IPS DF 19.7 (cell line): Measurements from ENCODE around the gene RNF149.
A peak's percentile ranks its signal among the peaks of the same experiment; 100 is the strongest.
"Not testable (repeated sequence)": the region's sequence is repeated elsewhere in the genome, so short reads cannot be mapped to it uniquely, and the experiment has no call there.

Source experiments
- DNase-seq: peaks from one replicate; pipeline ENCODE4 v3.0.0-alpha.2; 2013; ENCODE audit warnings: low read depth, low spot score

RNF149 gene, protein sequence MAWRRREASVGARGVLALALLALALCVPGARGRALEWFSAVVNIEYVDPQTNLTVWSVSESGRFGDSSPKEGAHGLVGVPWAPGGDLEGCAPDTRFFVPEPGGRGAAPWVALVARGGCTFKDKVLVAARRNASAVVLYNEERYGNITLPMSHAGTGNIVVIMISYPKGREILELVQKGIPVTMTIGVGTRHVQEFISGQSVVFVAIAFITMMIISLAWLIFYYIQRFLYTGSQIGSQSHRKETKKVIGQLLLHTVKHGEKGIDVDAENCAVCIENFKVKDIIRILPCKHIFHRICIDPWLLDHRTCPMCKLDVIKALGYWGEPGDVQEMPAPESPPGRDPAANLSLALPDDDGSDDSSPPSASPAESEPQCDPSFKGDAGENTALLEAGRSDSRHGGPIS

DNA sequence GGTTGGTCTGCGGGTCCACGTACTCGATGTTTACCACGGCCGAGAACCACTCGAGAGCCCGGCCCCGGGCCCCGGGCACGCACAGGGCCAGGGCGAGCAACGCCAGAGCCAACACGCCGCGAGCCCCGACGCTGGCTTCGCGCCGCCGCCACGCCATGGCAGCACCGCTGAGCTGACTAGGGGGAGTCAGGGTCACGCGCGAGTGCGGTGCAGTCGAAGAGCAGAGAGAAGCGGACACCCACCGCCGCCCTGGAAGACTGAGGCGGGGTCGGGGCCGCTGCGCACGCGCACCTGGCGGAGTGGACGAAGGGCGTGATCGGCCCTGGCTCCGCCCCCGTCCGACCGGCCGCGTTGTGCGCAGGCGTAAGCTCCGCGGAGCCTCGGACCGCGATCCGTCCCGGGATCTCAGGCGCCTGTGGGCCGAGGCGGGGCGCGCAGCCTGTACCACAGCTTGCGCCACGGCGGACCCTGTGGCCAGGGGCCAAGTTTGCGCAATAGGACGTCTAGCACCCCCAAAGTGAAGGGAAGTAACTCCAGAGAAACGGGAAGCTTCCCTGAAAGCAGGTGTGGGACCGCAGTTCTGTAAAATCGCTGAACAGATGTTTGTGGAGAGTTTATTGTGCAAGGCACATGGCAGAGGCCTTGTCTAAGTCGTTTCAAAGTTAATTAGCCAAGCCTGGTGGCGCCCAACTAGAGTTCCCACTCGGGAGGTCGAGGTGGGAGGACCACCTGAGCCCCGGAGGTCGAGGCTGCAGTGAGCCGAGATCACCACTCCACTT is at the start of gene RNF149:
RNF149 (minus strand) TSS at position 270 of the 779 bp plus-strand sequence; CDS start at position 157, 113 bp downstream.
- DNase-seq: no peak

DNA sequence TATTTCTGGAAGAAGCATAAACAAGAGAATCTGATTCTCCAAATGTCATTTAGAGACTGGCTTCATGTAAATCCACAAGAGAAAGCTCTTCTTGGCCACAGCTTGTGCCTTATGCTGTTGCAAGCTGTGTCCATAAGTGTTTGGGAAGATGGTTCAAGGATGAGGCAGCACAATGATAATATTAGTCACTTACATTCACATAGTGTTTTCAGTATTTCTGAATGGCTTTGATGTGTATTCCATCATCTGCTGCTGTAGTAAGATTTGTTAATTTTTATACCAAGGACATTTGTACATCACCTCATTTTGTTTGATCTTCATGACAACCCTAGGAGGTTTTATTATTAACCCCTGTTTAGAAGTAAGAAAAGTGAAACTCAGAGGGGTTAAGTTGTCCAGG is 48.9 kb upstream of the RNF149 start:
- DNase-seq: no peak

DNA sequence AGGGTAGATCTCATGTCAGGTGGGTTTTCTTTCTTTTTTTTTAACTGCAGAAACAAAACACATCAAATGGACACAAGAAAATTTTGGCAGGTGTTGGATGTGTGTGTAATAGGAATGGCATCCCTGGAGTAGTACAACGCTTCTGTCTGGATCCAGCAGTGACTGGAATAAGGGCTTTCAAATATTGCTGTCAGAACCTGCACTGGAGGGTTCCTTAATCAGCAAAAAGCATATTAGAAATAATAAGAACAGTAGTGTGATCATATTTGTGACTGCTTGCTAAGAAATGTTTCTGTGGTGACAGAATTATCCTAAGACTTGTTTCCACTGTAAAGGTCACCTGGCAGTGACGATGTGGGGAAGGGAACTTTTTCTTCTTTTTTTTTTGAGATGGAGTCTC is 48.0 kb upstream of the RNF149 start:
- no peak for DNase-seq

DNA sequence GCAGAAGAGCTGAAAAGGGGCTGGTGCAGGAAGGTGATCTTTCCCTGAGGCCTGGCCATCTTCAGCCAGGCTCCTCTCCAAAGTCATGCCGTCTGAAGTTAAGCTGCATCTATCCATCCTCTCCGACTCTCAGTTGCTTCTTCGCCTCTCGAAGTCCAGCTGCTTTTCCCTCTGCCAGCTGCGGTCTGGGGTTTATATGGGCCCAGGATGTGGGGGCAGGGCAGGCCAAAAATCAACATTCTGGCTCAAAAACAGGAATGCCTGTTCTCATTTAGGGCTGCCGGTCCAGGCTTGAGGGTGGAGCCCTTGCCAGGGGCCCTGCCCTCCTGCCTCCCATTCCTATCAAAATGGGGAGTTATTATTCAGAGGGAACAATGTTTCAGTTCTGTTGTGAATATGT is 47.6 kb upstream of the RNF149 start:
- no peak for DNase-seq

DNA sequence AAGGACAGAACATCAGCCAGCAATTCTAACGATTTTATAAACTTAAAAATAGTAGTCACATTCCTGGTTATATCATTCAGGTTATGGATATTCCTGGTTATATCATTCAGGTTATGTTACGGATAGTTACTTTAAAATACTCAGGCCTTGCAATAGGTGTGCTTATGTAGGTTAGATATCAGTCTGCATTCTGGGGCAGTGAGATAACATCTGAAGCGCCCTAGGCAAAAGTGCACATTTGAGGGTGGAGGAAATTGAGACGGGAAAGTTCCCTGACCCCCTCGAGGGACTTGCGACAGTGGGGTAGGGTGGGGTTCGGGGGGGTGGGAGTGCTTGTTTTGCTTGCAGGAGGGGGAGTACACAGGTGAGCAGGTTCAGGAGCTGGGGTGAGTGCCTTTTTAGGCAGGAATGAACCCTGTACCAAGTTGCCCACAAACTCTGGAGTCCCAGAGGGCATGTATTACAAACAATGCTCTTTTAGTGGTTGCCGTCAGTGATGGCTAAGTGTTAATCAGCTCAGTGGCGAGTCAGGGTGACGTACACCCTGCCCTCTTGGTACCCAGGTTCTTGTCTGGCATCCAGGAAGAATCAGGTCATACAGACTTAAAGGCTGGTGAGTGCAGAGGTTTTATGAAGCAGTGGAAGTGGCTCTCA is 47.0 kb upstream of the RNF149 start:
- DNase-seq: no peak

DNA sequence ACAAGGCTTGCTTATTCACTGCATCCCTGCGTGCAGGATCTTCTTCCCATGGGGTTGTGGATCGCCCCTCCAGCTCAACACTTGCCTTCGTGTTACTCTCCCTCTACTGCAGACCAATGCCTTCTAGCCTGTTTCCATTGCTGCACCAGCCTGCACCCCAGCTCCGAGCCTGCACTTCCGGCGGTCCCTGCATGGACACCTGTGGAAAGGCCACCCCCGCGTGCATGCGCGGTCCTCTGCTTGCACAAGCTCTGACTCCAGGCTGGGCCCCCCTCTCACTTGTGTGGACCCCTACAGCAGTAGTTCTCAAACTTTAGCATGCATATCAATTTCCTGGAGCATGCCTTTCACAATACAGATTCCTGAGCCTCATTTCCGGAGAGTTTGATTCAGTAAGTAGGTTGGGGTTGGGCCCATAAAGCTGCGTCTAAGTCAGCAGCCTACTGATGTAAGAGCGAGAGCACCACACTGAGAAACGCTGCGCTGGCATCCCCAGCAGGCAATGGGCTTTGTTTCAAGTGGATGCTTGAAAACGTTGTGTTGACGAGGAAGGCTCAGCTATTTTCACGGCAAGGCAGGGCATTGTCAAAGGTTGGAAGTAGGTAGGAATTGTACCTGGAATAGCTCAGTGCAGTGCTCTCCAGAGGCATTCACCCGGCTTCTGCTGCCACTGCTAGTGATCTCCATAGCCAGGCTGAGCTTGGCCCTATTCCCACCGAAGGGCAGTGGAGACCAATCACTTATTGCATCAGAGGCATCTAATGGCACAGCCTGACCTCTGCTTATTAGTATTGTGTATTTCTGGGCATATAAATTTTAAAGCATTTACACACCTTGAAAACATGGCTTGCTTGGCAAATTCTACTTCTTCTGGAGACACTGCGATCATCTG is 46.2 kb upstream of the RNF149 start:
- no peak for DNase-seq

DNA sequence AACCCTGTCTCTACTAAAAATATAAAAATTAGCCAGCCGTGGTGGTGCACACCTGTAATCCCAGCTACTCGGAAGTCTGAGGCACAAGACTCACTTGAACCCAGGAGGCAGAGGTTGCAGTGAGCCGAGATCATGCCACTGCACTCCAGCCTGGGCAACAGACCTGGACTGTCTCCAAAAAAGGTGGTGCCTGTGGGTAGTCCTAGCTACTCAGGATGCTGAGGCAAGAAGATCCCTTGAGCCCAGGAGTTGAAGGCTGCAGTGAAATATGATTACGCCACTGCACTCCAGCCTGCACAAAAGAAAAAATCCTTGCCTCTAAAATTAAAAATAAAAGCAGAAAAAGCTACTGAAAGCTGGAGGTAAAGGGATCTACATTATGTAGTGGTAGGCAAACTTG is 44.1 kb upstream of the RNF149 start:
- DNase-seq: not testable (repeated sequence)

DNA sequence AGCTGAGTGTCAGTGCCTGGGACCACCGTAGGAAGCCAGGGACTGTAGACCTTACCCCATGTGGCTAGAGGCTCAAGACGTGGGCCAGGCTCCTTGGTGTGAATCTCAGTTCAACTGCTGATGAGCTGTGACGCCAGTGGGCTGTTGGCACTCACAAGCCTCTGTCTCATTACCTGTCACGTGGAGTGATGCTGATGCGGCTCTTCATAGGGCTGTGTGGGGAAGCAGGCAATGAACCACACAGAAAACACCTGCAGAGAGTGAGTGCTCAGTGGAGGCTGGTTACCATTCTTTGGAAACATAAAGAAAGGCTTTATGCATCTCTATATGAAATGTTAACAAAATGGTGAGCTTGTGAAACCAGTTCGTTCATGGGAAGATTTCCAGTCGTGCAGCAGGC is 42.7 kb upstream of the RNF149 start:
- DNase-seq: no peak

DNA sequence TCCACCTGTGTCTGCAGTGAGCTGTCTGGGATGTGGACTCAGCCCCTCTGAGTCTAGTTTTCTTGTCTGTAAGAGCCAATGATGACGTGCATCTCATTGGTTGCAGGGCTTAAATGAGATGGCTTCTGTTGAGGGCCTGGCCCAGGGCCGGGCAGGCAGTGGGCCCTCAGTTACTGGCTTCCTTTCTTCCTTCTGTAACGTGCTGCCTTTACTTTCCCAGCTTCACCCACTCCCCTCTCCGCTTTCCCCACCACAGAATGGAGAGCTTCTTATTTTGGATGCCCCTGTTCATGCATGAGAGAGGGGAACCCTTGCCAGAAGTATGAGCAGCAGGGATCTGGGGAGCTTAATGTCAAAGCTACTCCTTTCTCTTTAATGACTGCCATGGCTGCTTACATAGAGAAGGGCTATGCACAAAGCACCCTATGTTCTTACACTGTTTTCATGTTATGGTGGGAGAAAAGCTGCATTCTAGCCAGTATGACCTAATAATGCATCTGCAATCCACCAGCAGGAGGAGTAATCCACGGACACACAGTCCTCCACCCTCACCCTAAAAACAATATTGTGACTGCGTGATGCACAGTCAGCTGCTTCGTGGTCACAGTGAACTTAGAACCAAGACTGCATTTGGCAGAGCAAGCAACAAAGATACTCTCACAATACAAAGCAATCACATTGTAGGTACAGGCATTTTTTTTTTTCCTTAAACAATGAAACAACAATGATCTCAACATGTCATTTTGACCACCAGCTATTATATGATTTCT is 41.6 kb upstream of the RNF149 start:
- no peak for DNase-seq

DNA sequence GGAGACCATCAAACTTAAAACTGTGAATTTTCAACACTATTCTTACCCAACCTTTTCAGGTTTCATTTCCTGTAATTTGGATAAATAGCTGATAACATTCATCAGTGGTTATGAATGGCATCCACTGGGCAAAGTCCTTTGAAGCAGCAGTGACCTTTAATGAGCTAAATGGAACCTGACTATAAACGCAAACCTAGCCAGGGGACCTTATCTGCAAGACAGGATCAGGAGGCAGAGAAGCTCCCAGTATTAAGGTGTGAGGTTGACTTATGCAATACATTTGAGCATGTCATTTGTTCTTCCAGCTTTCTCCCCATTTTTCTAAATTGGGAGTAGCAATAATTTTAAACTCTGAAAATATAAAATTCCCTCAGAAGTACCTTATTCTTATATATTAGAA is 40.4 kb upstream of the RNF149 start:
- DNase-seq: no peak

DNA sequence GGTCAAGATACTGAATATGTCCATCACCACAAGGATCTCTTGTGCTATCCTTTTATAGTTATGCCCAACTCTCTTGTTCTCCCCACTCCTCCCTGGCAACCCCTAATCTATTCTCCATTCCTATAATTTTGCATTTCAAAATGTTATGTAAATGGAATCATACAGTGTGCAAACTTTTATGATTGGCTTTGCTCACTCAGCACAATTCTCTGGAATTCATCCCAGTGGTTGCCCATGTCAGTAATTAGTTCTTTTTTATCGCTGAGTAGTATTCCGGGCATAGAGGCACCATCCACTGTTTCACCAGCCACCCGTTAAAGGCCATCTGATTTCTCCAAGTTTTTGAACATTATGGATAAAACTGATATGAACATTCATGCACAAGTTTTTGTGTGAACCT is 38.4 kb upstream of the RNF149 start:
- no peak for DNase-seq

DNA sequence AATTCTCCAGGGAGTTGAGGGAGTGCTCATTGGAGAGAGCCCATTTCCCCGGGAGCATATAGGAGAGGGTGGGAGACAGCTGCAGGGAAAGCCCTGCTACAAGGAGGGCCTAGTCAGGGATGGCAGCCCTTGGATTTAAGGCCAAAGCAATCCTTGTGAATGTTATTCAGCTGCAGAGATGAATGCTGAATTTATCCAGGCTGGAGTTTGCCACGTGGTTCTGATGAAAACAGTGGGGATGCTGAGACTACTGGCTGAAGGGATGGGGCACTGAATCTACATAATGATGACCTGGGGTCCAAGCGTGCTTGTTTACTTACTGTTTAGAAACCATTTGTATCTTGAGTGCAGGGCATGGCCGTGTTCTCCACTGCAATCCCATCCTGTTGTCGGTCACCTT is 35.6 kb upstream of the RNF149 start:
- DNase-seq: no peak

DNA sequence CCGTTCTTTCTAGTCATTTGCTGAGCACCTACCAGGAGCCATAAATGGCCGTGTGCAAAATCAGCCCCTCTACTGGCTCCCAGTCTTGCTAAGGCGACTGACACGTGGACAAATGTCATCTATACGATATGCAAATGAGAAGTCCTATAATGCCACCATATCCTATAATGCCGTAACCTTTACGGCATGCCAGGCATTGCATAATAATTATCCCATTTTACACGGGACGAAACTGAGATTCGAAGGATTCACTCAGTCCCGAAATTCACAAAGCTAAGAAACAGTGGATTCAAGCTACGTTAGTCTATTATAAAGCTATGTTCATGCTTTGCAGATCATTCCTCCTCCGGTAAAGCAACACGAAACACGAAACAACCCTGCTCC is 34.1 kb upstream of the RNF149 start:
- no peak for DNase-seq

DNA sequence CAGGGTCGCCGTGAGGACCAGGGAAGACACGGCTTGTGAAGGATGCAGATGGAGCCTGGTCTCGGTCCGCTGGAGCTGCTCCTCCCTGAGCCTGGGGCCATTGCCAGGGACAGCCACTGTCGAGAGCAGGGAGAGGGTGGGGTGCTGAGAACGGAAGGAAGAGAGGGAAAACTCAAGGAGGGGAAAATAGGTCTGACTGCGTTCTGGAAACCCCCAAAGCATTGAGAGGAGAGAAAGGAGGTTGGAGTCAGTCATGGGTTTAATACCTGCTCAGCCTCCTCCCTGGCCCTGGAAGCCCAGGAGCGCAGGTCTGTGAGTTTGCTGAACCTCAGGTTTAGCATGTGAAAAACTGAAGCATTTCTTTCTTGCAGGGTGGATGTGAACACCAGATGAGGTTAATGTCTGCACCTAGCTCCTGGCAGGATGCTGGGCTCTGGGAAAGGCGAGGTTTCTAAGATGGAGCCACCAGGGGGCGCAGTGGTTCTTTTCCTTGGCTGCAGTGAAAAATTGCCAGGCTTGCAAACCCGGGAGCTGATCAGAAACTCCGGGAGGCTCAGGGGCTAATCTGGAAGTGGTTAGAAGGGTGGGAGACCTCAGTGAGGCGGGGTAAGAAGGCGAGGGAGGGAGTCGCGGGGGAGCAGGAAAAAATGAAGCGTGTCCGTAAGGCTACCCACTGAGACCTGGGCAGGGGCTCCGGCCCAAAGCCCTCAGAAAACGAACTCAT is 33.6 kb upstream of the RNF149 start:
- peak; percentile 56 for DNase-seq

DNA sequence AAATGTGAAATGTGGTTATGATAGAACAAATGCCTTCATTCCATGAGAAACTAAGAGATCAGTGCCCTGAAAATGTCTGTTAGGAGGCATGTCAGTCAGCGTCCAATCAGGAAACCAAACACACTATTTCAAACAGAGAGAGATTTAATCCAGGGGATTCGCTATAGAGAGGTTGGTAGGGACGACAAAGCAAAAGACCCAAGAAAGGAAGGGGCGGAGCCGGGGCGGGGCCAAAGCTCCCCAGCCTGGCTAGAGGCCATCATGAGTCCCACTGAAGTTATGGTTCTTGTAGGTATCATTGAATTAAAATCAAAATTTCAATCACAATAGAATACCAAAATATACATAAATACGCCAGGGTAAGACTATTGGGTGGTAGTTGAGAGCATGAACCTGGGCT is 32.9 kb upstream of the RNF149 start:
- no peak for DNase-seq

DNA sequence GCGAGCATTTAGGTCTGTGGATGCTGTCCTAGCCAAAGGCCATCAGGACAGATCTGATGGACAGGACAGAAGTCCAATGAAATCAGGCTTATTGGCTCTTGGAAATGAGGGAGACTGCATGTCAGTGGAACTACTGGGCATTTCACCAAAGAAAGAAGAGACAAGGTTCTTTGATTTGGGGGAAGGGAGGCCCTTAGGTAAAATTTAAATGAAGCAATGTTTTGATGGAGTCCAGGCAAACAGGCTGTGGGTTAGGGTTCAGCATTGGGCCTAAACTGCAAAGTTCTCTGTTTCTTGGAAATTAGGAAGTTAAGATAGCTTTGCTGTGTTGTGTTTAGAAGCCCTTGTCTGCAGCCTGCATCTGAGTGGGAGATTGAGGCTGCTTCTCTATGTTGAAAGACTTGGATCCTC is 31.6 kb upstream of the RNF149 start:
- peak; percentile 52 for DNase-seq

DNA sequence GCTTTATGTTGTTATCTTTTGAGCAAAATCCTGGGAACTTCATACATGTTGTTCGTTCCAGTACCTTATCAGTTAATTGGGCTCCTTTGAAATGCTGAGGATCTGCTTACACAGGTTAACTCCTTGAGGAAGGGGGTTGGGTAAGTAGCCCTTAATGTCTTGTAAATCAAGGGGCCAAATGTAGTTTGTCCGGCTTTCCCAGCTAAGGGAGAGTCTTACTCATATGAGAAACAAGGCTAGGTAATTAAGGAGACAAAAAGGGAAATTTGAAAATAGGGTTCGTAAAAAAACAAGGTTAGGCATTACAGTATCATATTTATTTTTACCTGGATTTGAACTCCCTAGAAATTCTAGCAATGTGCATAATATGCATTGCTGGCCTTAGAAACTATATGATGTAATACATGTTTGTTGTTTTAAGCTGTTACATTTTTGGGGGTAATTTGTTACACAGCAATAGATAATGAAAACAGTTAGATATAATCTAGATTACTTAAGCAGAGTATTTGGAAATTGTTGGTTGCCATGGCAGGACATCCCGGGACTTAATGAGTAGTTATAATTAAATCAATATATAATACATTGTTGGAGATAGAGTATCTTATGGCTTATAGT is 30.9 kb upstream of the RNF149 start:
- no peak for DNase-seq

DNA sequence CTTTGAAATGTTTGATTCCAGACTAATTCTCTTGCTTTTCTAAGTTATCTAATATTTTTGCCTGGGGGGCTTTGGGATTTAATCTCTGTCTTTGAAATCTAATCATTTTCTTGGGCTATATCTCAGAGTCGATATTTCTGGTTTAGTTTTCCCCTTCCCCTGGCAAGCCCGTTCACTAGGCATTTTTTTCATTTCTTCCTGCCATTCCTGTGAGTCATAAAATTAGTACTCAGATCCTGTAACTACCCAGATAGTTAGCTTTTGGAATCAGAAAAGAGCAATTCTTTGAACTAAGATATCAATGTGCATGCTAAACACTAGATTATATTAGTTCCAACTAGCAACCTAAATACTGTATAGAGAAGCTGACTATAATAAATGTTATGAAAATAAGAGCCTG is 29.4 kb upstream of the RNF149 start:
- DNase-seq: no peak

DNA sequence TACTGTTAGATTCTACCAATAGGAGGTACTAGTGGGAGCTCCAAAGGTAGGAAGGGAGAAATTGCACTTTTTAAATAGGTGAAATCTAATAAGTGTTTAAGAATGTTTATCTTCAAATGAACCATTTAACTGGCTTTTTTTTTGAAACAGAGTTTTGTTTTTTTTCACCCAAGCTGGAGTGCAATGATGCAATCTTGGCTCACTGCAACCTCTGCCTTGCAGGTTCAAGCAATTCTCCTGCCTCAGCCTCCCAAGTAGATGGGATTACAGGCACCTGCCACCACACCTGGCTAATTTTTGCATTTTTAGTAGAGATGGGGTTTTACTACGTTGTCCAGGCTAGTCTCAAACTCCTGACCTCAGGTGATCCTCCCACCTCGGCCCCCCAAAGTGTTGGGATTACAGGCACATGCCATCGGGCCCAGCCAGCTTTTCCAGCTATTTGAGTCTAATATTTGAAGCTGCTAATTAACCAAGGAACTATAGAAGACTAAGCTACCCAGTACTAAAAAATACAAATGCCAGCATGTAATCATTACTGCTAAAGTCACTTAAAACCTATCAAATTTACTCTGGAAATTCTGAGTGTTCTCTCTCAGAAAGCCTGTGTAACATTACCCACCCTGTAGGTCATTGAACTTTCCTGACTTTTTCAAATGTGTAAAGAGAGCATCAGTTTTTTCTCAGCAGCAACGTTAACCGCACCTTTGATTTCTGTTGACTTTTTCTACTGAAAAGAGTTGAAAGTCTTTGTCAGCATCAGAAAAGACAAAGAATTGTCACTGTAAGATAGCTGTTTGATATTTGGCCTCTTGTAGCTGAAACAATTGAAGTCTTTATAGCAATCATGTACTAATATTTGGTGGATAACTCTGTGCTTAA is 24.6 kb upstream of the RNF149 start:
- DNase-seq: no peak
